K562 (cell line): ENCODE measurements around the gene SLC26A5. TPM values are rescaled to one million over a fixed set of nuclear protein-coding genes. Genes with fewer than 3 reads are reported as not detected.
A peak's percentile ranks its signal among the peaks of the same experiment; 100 is the strongest.

Source experiments
- CREBBP ChIP-seq: IDR thresholded peaks from one replicate; pipeline ENCODE4 v1.6.1; 2012; ENCODE audit warnings: low read depth, mild to moderate bottlenecking, control low read depth, inconsistent platforms, low read length
- CSDE1 ChIP-seq, 2 experiments: fragments of 450-650 bp; IDR thresholded peaks; 2 replicates each; pipeline ENCODE4 v1.6.1; 2016; ENCODE audit warnings: mild to moderate bottlenecking in 1 of 2
- DACH1 ChIP-seq: fragments of 450-650 bp; IDR thresholded peaks from 2 replicates; pipeline ENCODE4 v1.6.1; 2018; ENCODE audit not compliant: partially characterized antibody
- HMGN3 ChIP-seq: IDR thresholded peaks from 2 replicates; pipeline ENCODE4 v1.6.1; 2011; ENCODE audit warnings: borderline replicate concordance, low read depth, mild to moderate bottlenecking, mixed read lengths, low read length; ENCODE audit not compliant: insufficient read length; ENCODE audit errors: extremely low read depth
- HNRNPK ChIP-seq: fragments of 200-400 bp; formaldehyde crosslinking; IDR thresholded peaks from one replicate; pipeline ENCODE4 v1.6.1; 2018; ENCODE audit warnings: mild to moderate bottlenecking, low read depth, low read length; ENCODE audit not compliant: poor library complexity, severe bottlenecking
- MAFF ChIP-seq: IDR thresholded peaks from 2 replicates; pipeline ENCODE4 v1.6.1; 2012; ENCODE audit warnings: low read length, improper control_type of control experiment
- POU5F1 ChIP-seq: fragments of 150-350 bp; IDR thresholded peaks from 2 replicates; pipeline ENCODE4 v1.6.1; 2014; ENCODE audit warnings: borderline replicate concordance, low read length, low read depth, mild to moderate bottlenecking; ENCODE audit not compliant: partially characterized antibody
- TAF9B ChIP-seq: fragments of 450-650 bp; IDR thresholded peaks from 2 replicates; pipeline ENCODE4 v1.6.1; 2018; ENCODE audit warnings: mild to moderate bottlenecking; ENCODE audit not compliant: partially characterized antibody
- TCFL5 ChIP-seq: fragments of 250-450 bp; sonication (Bioruptor Pico); conservative IDR thresholded peaks from 2 replicates; pipeline ENCODE4 v1.6.1; 2021; ENCODE audit warnings: mild to moderate bottlenecking, moderate library complexity, matching md5 sums
- TRIM28 ChIP-seq: fragments of 450-650 bp; IDR thresholded peaks from 2 replicates; pipeline ENCODE4 v1.6.1; 2017
- ZNF217 ChIP-seq: sonication (generic); formaldehyde crosslinking; IDR thresholded peaks from 2 replicates; pipeline ENCODE4 v1.8.0; 2022; ENCODE audit warnings: mild to moderate bottlenecking, missing genetic modification reagents
- ZNF282 ChIP-seq: sonication (generic); formaldehyde crosslinking; IDR thresholded peaks from 2 replicates; pipeline ENCODE4 v1.8.1; 2023; ENCODE audit warnings: missing genetic modification reagents
- polyA plus RNA-seq, 8 experiments: library from polyadenylated mRNA; depleted of rRNA in 4 of 8; stranded (reverse) in 5 of 8; unstranded in 3 of 8; fragments of >200 nt; fragmentation: Nextera tagmentation in 2 of 8; fragmentation: Illumina TruSeq in 1 of 8; extraction: Ambion mirVana in 2 of 8; extraction: Trizol in 1 of 8; gene quantifications; 2 replicates each; pipeline versions ENCODE4 v1.2.1 to v1.2.3, GENCODE V29; 2011 to 2014; ENCODE audit warnings: inconsistent platforms in 1 of 8, missing spikeins in 1 of 8
- total RNA-seq, 7 experiments: library from RNA; depleted of rRNA in 6 of 7; stranded (reverse); fragments of >200 nt in 6 of 7; fragmentation: Illumina TruSeq in 2 of 7; extraction: Trizol in 2 of 7; gene quantifications; 2 replicates each; pipeline versions ENCODE4 v1.2.1 to v1.2.3, GENCODE V29; 2011 to 2021; ENCODE audit warnings: low replicate concordance in 1 of 7
- TF ChIP-seq, protein P1 (sequence below): sonication (generic); formaldehyde crosslinking; IDR thresholded peaks from 2 replicates; pipeline ENCODE4 v1.8.1; 2023; ENCODE audit warnings: mild to moderate bottlenecking, missing genetic modification reagents
- TF ChIP-seq, protein P2 (sequence below): fragments of 450-650 bp; formaldehyde crosslinking; IDR thresholded peaks from 2 replicates; pipeline ENCODE4 v1.4.0; 2020; ENCODE audit warnings: mild to moderate bottlenecking, moderate library complexity
- TF ChIP-seq, protein P3 (sequence below): fragments of 450-650 bp; IDR thresholded peaks from 2 replicates; pipeline ENCODE4 v1.6.1; 2016

SLC26A5 gene
- total and polyA plus RNA-seq, 9 of the 15 experiments (the other 6 are each of a cell fraction or from before 2014, with no cell fraction given): not detected

GRCh38 chr7:103347507-103348267 is 98.3 kb downstream of the SLC26A5 start, which contains the start of gene PSMC2 (continued):
- TF ChIP-seq, protein P1, sequence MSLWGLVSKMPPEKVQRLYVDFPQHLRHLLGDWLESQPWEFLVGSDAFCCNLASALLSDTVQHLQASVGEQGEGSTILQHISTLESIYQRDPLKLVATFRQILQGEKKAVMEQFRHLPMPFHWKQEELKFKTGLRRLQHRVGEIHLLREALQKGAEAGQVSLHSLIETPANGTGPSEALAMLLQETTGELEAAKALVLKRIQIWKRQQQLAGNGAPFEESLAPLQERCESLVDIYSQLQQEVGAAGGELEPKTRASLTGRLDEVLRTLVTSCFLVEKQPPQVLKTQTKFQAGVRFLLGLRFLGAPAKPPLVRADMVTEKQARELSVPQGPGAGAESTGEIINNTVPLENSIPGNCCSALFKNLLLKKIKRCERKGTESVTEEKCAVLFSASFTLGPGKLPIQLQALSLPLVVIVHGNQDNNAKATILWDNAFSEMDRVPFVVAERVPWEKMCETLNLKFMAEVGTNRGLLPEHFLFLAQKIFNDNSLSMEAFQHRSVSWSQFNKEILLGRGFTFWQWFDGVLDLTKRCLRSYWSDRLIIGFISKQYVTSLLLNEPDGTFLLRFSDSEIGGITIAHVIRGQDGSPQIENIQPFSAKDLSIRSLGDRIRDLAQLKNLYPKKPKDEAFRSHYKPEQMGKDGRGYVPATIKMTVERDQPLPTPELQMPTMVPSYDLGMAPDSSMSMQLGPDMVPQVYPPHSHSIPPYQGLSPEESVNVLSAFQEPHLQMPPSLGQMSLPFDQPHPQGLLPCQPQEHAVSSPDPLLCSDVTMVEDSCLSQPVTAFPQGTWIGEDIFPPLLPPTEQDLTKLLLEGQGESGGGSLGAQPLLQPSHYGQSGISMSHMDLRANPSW (CRISPR knock-in tag): 0 out of 2 replicates have a peak, but pooled peaks have one; percentile 38
- TF ChIP-seq TCFL5 (CRISPR knock-in tag) (no peak), CSDE1 (IDR thresholded peaks at IDR 0.05) (no peak), POU5F1 (peak; percentile 16), MAFF (peak; percentile 68), DACH1 (no peak), CREBBP (no peak), ZNF217 (CRISPR knock-in tag) (no peak), ZNF282 (CRISPR knock-in tag) (no peak), HNRNPK (no peak), TAF9B (peak; percentile 91), HMGN3 (peak; percentile 66), TRIM28 (no peak)
- TF ChIP-seq, protein P2, sequence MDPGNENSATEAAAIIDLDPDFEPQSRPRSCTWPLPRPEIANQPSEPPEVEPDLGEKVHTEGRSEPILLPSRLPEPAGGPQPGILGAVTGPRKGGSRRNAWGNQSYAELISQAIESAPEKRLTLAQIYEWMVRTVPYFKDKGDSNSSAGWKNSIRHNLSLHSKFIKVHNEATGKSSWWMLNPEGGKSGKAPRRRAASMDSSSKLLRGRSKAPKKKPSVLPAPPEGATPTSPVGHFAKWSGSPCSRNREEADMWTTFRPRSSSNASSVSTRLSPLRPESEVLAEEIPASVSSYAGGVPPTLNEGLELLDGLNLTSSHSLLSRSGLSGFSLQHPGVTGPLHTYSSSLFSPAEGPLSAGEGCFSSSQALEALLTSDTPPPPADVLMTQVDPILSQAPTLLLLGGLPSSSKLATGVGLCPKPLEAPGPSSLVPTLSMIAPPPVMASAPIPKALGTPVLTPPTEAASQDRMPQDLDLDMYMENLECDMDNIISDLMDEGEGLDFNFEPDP (CRISPR knock-in tag): no peak
- TF ChIP-seq, protein P3, sequence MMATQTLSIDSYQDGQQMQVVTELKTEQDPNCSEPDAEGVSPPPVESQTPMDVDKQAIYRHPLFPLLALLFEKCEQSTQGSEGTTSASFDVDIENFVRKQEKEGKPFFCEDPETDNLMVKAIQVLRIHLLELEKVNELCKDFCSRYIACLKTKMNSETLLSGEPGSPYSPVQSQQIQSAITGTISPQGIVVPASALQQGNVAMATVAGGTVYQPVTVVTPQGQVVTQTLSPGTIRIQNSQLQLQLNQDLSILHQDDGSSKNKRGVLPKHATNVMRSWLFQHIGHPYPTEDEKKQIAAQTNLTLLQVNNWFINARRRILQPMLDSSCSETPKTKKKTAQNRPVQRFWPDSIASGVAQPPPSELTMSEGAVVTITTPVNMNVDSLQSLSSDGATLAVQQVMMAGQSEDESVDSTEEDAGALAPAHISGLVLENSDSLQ: peak; percentile 53
